Measurements from ENCODE around the gene USP9X. TPM values are rescaled to one million over a fixed set of nuclear protein-coding genes. Genes with fewer than 3 reads are reported as not detected.

Gene USP9X
- total and polyA plus RNA-seq, 2 donors (not counting 1 experiment from before 2014, with no cell fraction given): 54.0 to 161 TPM

DNA sequence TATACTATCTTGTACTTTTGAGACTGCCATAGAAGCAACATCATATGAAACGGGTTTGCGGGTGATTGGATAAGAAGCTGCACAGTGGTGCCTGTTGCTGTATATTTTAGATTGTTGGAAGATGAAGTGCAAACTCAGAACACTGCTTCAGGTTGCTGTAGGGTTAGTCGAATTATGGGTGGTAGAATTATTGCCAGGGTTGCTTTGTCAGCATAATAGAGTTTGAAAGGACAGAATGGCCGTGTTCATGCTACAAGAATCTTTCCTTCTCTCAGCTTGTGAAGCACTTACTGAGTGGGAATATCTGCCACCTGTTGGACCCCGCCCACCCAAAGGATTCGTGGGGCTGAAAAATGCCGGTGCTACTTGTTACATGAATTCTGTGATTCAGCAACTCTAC is 115.5 kb downstream of the USP9X start:
- no peak for DNase-seq (ENCODE audit: low read depth in 2 of 2)
- Histone ChIP-seq H3K4me3 (replicated peaks in 1 of 4; ENCODE audit: control extremely low read depth in 1 of 4, insufficient read depth in 1 of 4, low read depth in 3 of 4, low read length in 4 of 4) (no peak overlapping the region), H3K36me3 (ENCODE audit: control insufficient read depth, insufficient read depth, low read length) (peaks cover 2% of the 10 kb centered on the region), H3K4me1 (ENCODE audit: control insufficient read depth, extremely low read depth, insufficient read depth, low read length) (no peaks in the 10 kb centered on the region), H3K9ac (ENCODE audit: insufficient read depth, low read length) (no peak overlapping the region), H3K27me3 (ENCODE audit: control insufficient read depth, insufficient read depth, low read length) (no peaks in the 10 kb centered on the region), H3K79me2 (ENCODE audit: control insufficient read depth, insufficient read depth, low read length) (no peaks in the 10 kb centered on the region), H3K4me2 (ENCODE audit: extremely low read depth, insufficient read depth, low read length) (no peak overlapping the region), H2AFZ (ENCODE audit: low read length) (no peak overlapping the region), H4K20me1 (ENCODE audit: control insufficient read depth, extremely low read depth, insufficient read depth, low read length) (no peaks in the 10 kb centered on the region), H3K27ac (ENCODE audit: insufficient read depth, low read length) (no peak overlapping the region), H3K9me3 (ENCODE audit: control insufficient read depth, insufficient read depth, low read depth, low read length) (no peaks in the 10 kb centered on the region)
- no peak for TF ChIP-seq EZH2 (IDR thresholded peaks at IDR 0.05; ENCODE audit: low read length, missing control alignments)
- TF ChIP-seq, protein P1, sequence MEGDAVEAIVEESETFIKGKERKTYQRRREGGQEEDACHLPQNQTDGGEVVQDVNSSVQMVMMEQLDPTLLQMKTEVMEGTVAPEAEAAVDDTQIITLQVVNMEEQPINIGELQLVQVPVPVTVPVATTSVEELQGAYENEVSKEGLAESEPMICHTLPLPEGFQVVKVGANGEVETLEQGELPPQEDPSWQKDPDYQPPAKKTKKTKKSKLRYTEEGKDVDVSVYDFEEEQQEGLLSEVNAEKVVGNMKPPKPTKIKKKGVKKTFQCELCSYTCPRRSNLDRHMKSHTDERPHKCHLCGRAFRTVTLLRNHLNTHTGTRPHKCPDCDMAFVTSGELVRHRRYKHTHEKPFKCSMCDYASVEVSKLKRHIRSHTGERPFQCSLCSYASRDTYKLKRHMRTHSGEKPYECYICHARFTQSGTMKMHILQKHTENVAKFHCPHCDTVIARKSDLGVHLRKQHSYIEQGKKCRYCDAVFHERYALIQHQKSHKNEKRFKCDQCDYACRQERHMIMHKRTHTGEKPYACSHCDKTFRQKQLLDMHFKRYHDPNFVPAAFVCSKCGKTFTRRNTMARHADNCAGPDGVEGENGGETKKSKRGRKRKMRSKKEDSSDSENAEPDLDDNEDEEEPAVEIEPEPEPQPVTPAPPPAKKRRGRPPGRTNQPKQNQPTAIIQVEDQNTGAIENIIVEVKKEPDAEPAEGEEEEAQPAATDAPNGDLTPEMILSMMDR (conservative IDR thresholded peaks at IDR 0.05 in 1 of 2, IDR thresholded peaks at IDR 0.05 in 1 of 2; ENCODE audit: low read depth in 1 of 2, low read length in 2 of 2): no peak

DNA sequence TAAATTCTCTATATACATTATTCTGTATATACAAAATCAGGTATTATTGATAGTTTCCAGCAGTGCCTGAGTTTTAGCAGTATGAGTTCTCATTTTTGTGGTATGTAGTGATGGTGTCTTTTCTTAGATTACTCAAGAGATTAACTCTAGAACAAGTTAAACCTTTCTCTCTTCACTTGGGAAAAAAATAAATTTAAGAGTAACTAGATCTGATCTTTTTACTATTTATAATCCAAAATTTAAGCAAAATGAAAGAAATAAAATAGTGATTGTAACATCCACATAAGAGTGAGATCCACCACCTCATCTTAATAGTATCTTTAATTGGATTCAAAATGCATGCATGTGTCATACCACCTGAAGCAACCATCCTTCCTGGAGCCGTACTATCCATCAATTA is 124.6 kb downstream of the USP9X start:
- TF ChIP-seq, protein P1 (conservative IDR thresholded peaks at IDR 0.05 in 1 of 2, IDR thresholded peaks at IDR 0.05 in 1 of 2; ENCODE audit: low read depth in 1 of 2, low read length in 2 of 2): no peak
- no peak for TF ChIP-seq EZH2 (IDR thresholded peaks at IDR 0.05; ENCODE audit: low read length, missing control alignments)
- no peaks in the 10 kb centered on the region for H4K20me1 ChIP-seq (ENCODE audit: control insufficient read depth, extremely low read depth, insufficient read depth, low read length)
- no peak overlapping the region for H2AFZ ChIP-seq (ENCODE audit: low read length)
- no peaks in the 10 kb centered on the region for H3K79me2 ChIP-seq (ENCODE audit: control insufficient read depth, insufficient read depth, low read length)
- H3K4me2 ChIP-seq (ENCODE audit: extremely low read depth, insufficient read depth, low read length): no peak overlapping the region
- H3K9ac ChIP-seq (ENCODE audit: insufficient read depth, low read length): no peak overlapping the region
- no peaks in the 10 kb centered on the region for H3K9me3 ChIP-seq (ENCODE audit: control insufficient read depth, insufficient read depth, low read depth, low read length)
- no peaks in the 10 kb centered on the region for H3K27me3 ChIP-seq (ENCODE audit: control insufficient read depth, insufficient read depth, low read length)
- H3K36me3 ChIP-seq (ENCODE audit: control insufficient read depth, insufficient read depth, low read length): peaks cover 3% of the 10 kb centered on the region
- H3K4me3 ChIP-seq (replicated peaks in 1 of 4; ENCODE audit: control extremely low read depth in 1 of 4, insufficient read depth in 1 of 4, low read depth in 3 of 4, low read length in 4 of 4): no peak overlapping the region
- no peak for DNase-seq (ENCODE audit: low read depth in 2 of 2)
- H3K27ac ChIP-seq (ENCODE audit: insufficient read depth, low read length): no peak overlapping the region
- no peaks in the 10 kb centered on the region for H3K4me1 ChIP-seq (ENCODE audit: control insufficient read depth, extremely low read depth, insufficient read depth, low read length)

DNA sequence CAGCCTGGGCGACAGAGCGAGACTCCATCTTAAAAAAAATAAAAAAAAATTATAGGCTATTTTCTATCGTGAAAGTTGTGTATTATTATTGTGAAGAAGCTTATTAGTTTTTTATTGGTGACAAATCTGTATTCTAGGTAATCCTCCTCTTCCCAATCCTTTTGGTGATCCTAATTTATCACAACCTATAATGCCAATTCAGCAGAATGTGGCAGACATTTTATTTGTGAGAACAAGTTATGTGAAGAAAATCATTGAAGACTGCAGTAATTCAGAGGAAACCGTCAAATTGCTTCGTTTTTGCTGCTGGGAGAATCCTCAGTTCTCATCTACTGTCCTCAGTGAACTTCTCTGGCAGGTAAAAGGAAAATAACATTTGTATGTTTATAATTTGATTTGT is 139.4 kb downstream of the USP9X start:
- Histone ChIP-seq H3K36me3 (ENCODE audit: control insufficient read depth, insufficient read depth, low read length) (peaks cover 2% of the 10 kb centered on the region), H2AFZ (ENCODE audit: low read length) (no peak overlapping the region), H3K27me3 (ENCODE audit: control insufficient read depth, insufficient read depth, low read length) (no peaks in the 10 kb centered on the region), H3K4me3 (replicated peaks in 1 of 4; ENCODE audit: control extremely low read depth in 1 of 4, insufficient read depth in 1 of 4, low read depth in 3 of 4, low read length in 4 of 4) (no peak overlapping the region), H4K20me1 (ENCODE audit: control insufficient read depth, extremely low read depth, insufficient read depth, low read length) (no peaks in the 10 kb centered on the region), H3K4me2 (ENCODE audit: extremely low read depth, insufficient read depth, low read length) (no peak overlapping the region), H3K27ac (ENCODE audit: insufficient read depth, low read length) (no peak overlapping the region), H3K9ac (ENCODE audit: insufficient read depth, low read length) (no peak overlapping the region), H3K9me3 (ENCODE audit: control insufficient read depth, insufficient read depth, low read depth, low read length) (no peaks in the 10 kb centered on the region), H3K79me2 (ENCODE audit: control insufficient read depth, insufficient read depth, low read length) (no peaks in the 10 kb centered on the region), H3K4me1 (ENCODE audit: control insufficient read depth, extremely low read depth, insufficient read depth, low read length) (no peaks in the 10 kb centered on the region)
- TF ChIP-seq, protein P1 (conservative IDR thresholded peaks at IDR 0.05 in 1 of 2, IDR thresholded peaks at IDR 0.05 in 1 of 2; ENCODE audit: low read depth in 1 of 2, low read length in 2 of 2): no peak
- no peak for TF ChIP-seq EZH2 (IDR thresholded peaks at IDR 0.05; ENCODE audit: low read length, missing control alignments)
- DNase-seq (ENCODE audit: low read depth in 2 of 2): no peak

All from fibroblast of lung (primary cell).